NT2/D1 (cell line): ENCODE data around the gene PDHA1.

Source experiments
- DNase-seq: peaks from one replicate; pipeline ENCODE4 v3.0.0-alpha.2; 2011; ENCODE audit warnings: low read depth, low spot score
- H3K27me3 ChIP-seq: 2 replicates; pipeline ENCODE4 v1.6.0; 2011; ENCODE audit warnings: mild to moderate bottlenecking; ENCODE audit not compliant: insufficient read length, insufficient read depth
- H3K36me3 ChIP-seq: 2 replicates; pipeline ENCODE4 v1.6.1; 2011; ENCODE audit warnings: mild to moderate bottlenecking, low read length, mixed read lengths; ENCODE audit not compliant: insufficient read depth, insufficient read length
- H3K4me1 ChIP-seq: 2 replicates; pipeline ENCODE4 v1.5.1; 2011; ENCODE audit not compliant: insufficient read depth, insufficient read length
- H3K4me3 ChIP-seq: 2 replicates; pipeline ENCODE4 v1.5.1; 2011; ENCODE audit warnings: low read depth; ENCODE audit not compliant: insufficient read length
- H3K9ac ChIP-seq: 2 replicates; pipeline ENCODE4 v1.6.0; 2011; ENCODE audit warnings: low read depth; ENCODE audit not compliant: insufficient read length
- H3K9me3 ChIP-seq: 2 replicates; pipeline ENCODE4 v1.5.1; 2011; ENCODE audit warnings: mild to moderate bottlenecking, low read length; ENCODE audit not compliant: insufficient read depth
- SUZ12 ChIP-seq: IDR thresholded peaks from 2 replicates; pipeline ENCODE4 v1.6.1; 2011; ENCODE audit not compliant: insufficient read length, insufficient read depth; ENCODE audit errors: extremely low read depth
- YY1 ChIP-seq: IDR thresholded peaks from 2 replicates; pipeline ENCODE4 v1.6.1; 2011; ENCODE audit not compliant: insufficient read length, insufficient read depth
- ZNF274 ChIP-seq: IDR thresholded peaks from 2 replicates; pipeline ENCODE4 v1.6.1; 2011; ENCODE audit warnings: mild to moderate bottlenecking, low read depth, low read length

Gene PDHA1

DNA sequence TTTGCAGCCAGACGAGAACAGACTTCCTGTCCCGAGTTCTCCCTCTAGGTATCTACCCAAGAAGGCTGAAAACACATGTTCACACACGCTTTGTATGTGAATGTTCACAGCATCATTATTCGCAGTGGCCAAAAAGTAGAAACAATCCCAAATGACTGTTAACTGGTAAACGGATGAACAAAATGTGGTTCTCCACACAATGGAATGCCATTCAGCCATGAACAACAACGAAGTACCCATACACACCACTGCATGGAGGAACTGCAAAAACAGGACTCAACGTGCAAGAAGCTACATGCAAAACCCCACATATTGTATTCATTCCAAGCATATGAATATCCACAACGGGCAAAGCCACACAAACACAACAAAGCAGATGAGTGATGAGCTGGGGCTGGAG, 45.0 kb downstream of the PDHA1 start:
- H3K4me3 ChIP-seq, result no peak overlapping the region
- H3K9ac ChIP-seq, result no peak overlapping the region
- peaks cover 4% of the 10 kb centered on the region for H3K4me1 ChIP-seq
- no peaks in the 10 kb centered on the region for H3K9me3 ChIP-seq
- H3K27me3 ChIP-seq, result no peaks in the 10 kb centered on the region
- no peak for TF ChIP-seq YY1
- no peak for TF ChIP-seq ZNF274
- TF ChIP-seq SUZ12, result no peak
- H3K36me3 ChIP-seq, result peaks cover 7% of the 10 kb centered on the region
- no peak for DNase-seq

DNA sequence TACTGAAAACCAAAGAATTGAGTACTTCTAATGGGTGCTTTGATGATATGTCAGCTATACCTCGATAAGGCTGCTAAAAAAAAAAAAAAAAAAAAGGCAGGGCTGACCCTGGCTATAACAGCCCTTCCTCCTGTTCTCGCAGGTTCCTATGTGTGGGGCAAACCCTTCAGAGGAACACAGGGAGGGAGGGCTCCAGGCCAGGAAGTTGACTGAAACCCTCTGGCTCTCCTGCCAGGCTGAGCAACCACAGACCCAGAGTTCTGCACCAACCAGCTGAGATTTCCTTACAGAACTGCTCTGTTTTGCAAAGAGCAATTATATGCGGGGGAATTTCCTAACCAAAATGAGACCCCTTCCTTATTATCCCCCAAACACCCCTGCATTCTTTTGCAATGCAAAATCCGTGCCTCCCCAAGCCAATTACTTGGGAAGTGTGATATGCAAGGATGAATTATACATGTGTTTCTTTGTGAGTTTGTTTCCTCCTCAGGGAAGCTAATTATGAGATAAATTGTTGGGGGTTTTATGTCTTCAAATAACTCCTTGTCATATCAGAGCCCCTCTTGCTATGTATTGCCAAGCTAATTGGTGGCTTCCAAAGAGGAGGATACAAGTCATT, 45.6 kb downstream of the PDHA1 start:
- Histone ChIP-seq H3K4me3 (no peak overlapping the region), H3K27me3 (no peaks in the 10 kb centered on the region), H3K36me3 (peaks cover 7% of the 10 kb centered on the region), H3K4me1 (peaks cover 4% of the 10 kb centered on the region), H3K9ac (no peak overlapping the region), H3K9me3 (no peaks in the 10 kb centered on the region)
- DNase-seq, result no peak
- TF ChIP-seq YY1 (no peak), SUZ12 (no peak), ZNF274 (no peak)

- Histone ChIP-seq H3K4me3 (no peak overlapping the region), H3K9me3 (no peaks in the 10 kb centered on the region), H3K36me3 (peaks cover 7% of the 10 kb centered on the region), H3K9ac (no peak overlapping the region), H3K27me3 (no peaks in the 10 kb centered on the region), H3K4me1 (peaks cover 4% of the 10 kb centered on the region)
- no peak for TF ChIP-seq YY1
- no peak for TF ChIP-seq ZNF274
- TF ChIP-seq SUZ12, result no peak
- no peak for DNase-seq
Measured at GRCh38 chrX:19392078-19392477, 48.4 kb downstream of the PDHA1 start.

DNA sequence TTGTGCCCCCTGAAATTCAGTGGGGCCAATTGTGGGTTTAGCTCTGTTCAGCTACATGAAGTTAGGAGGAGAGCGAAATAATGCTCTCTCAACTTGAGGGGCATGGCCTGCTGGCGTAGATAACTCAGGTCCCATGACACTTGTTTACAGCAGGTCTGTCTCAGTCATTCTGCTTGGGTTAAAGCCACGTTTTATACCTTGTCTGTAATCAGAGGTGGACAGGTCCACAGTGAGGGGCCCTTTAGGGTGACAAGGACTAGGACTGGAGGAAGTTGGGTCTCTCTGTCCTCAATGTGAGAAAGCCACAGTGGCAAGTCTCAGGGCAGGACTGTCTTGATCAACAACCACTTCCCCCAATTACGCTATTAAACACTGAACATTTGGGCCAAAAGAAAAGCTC, 49.0 kb downstream of the PDHA1 start:
- Histone ChIP-seq H3K4me3 (no peak overlapping the region), H3K9me3 (no peaks in the 10 kb centered on the region), H3K36me3 (peaks cover 7% of the 10 kb centered on the region), H3K27me3 (no peaks in the 10 kb centered on the region), H3K4me1 (peaks cover 4% of the 10 kb centered on the region), H3K9ac (no peak overlapping the region)
- no peak for DNase-seq
- TF ChIP-seq SUZ12 (no peak), ZNF274 (no peak), YY1 (no peak)

GRCh38 chrX:19403696-19404095, 60.0 kb downstream of the PDHA1 start:
- no peak for DNase-seq
- H3K4me3 ChIP-seq, result no peak overlapping the region
- no peaks in the 10 kb centered on the region for H3K27me3 ChIP-seq
- no peaks in the 10 kb centered on the region for H3K9me3 ChIP-seq
- no peaks in the 10 kb centered on the region for H3K4me1 ChIP-seq
- H3K9ac ChIP-seq, result no peak overlapping the region
- no peak for TF ChIP-seq YY1
- TF ChIP-seq SUZ12, result no peak
- no peak for TF ChIP-seq ZNF274
- H3K36me3 ChIP-seq, result no peaks in the 10 kb centered on the region

GRCh38 chrX:19410259-19410658, 66.5 kb downstream of the PDHA1 start:
- Histone ChIP-seq H3K27me3 (no peaks in the 10 kb centered on the region), H3K4me1 (no peaks in the 10 kb centered on the region)
- DNase-seq, result no peak

More at GRCh38 chrX:19410259-19410658, 66.5 kb downstream of the PDHA1 start:
- no peaks in the 10 kb centered on the region for H3K36me3 ChIP-seq
- H3K9me3 ChIP-seq, result peaks cover 11% of the 10 kb centered on the region; the same call in 1 of the 2 replicates
- TF ChIP-seq YY1 (no peak), ZNF274 (no peak), SUZ12 (no peak)
- no peak overlapping the region for H3K9ac ChIP-seq
- no peak overlapping the region for H3K4me3 ChIP-seq
